Measurements from ENCODE around the gene DPPA5.
A peak's percentile ranks its signal among the peaks of the same experiment; 100 is the strongest.
"Not testable (repeated sequence)": the region's sequence is repeated elsewhere in the genome, so short reads cannot be mapped to it uniquely, and the experiment has no call there.

The DPPA5 gene

GRCh38 chr6:73364121-73364520, 10.0 kb upstream of the DPPA5 start:
- no peak for DNase-seq (ENCODE audit: low read depth)

DNA sequence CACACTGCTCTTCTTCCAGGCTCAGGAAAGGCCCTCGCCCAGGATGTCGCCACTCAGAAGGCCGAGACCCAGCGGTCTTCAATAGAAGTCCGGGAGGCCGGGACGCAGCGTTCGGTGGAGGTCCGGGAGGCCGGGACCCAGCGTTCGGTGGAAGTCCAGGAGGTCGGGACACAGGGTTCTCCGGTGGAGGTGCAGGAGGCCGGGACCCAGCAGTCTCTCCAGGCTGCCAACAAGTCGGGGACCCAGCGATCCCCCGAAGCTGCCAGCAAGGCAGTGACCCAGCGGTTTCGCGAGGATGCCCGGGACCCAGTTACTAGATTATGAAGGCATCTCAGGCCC, 9.4 kb upstream of the DPPA5 start:
- DNase-seq (ENCODE audit: low read depth): no peak

- DNase-seq (ENCODE audit: low read depth): no peak
Measured at GRCh38 chr6:73362869-73363536, 8.9 kb upstream of the DPPA5 start.

GRCh38 chr6:73362358-73362757, 8.3 kb upstream of the DPPA5 start, which contains the start of gene KHDC3L:
TSS of gene KHDC3L (plus strand) at chr6:73362658. CDS start at chr6:73362730, 72 bp downstream.
- DNase-seq (ENCODE audit: low read depth): no peak

DNA sequence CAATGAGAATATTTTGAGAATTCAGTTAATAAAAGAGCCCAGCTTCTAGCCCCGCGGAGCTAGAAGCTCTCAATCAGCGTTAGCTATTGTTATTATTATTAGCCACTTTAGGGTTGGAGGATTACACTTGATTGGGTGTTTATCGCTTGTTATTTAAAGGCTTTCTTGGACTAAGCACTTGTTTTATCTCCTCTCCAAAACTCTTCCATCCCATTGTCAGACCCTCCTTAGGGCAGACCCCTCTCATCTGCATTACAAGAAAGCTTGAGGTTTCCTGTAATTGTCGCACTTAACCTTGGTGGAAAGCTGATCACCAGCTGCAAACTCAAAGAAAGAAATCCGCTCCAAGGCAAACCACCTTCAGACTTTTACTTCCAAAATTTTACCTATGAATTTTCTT, 4.8 kb downstream of the DPPA5 start:
- DNase-seq (ENCODE audit: low read depth): no peak

DNA sequence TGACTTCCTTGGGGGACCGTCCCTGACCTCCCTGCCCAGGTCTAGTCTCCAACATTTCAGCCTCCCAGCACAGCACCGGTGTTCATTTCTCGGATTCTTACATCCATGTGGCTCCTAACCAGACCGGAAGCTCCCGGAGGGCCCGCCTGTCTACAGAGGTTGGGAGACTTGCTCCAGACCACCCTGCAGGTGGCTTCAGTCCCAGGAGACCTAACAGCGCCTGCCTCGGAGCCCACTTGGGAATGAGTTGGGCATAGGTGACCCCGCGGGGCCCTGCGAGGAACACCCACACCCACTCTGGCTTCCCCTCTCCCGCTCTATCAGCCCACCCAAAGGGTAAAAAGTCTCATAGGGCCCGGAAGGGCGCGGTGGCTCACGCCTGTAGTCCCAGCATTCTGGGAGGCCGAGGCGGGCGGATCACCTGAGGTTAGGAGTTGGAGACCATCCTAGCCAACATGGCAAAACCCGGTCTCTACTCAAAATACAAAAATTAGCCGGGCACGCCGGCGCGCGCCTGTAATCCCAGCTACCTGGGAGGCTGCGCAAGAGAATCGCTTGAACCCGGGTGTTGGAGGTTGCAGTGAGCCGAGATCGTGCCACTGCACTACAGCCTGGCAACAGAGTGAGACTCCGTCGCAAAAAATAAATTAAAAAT, 5.4 kb downstream of the DPPA5 start:
- no peak for DNase-seq (ENCODE audit: low read depth)

DNA sequence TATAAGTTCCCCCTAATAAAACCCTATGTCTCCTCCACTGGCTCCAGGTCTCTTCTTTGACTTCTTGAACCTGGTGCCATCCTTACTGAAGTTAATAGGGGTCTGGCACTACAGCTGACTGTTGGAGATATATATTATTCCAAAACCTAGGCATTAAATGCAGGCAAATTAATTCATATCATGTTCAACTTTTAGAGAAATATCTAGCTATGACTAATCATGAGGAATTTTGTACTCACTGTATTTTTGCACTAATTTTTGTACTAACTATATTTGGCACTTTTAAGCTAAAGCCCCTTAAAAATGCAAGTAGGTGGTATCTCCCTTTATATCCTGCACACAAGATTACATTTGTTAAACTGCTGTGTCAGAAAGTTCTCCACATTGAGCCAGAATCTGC, 10.9 kb downstream of the DPPA5 start:
- no peak for DNase-seq (ENCODE audit: low read depth)

- DNase-seq (ENCODE audit: low read depth): no peak
Measured at GRCh38 chr6:73342174-73342573, 11.9 kb downstream of the DPPA5 start.

- DNase-seq (ENCODE audit: low read depth): no peak
Measured at GRCh38 chr6:73341335-73341734, 12.7 kb downstream of the DPPA5 start.

DNA sequence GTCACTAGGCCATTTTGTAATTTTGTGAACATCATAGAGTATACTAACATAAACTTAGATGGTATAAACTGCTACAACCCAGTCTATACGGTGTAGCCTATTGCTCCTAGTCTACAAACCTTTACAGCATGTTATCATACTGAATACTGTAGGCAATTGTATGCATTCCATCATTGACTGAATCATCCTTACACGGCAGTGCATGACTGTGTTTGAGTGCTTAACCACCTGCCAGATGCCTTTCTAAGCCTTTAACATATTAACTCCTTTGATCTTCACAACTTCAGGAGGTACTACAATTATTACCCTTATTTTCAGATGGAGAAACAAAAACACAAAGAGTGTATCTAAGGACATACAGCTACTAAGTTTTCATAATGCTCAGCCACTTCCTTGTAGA, 14.0 kb downstream of the DPPA5 start:
- peak; percentile 38 for DNase-seq (ENCODE audit: low read depth)

GRCh38 chr6:73339340-73339739, 14.7 kb downstream of the DPPA5 start:
- DNase-seq (ENCODE audit: low read depth): no peak

DNA sequence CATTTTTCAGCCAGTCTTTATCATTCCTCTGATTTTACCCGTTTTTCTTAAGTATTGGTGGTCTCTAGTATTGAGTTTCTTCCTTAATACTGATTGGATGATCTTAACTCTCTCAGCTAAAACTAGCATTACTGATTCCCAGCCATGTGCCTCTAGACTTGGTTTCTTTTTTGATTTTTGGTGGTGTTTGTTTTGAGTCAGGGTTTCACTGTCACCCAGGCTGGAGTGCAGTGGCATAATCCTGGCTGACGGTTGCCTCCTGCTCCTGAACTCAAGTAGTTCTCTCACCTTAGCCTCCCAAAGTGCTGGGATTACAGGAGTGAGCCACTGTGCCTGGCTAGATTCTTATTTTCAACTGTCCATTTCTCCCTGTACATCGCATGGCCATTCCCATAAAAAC, 24.9 kb downstream of the DPPA5 start:
- no peak for DNase-seq (ENCODE audit: low read depth)

GRCh38 chr6:73328790-73329189, 25.3 kb downstream of the DPPA5 start:
- DNase-seq (ENCODE audit: low read depth): no peak

- DNase-seq (ENCODE audit: low read depth): no peak
Measured at GRCh38 chr6:73325656-73326055, 28.4 kb downstream of the DPPA5 start.

DNA sequence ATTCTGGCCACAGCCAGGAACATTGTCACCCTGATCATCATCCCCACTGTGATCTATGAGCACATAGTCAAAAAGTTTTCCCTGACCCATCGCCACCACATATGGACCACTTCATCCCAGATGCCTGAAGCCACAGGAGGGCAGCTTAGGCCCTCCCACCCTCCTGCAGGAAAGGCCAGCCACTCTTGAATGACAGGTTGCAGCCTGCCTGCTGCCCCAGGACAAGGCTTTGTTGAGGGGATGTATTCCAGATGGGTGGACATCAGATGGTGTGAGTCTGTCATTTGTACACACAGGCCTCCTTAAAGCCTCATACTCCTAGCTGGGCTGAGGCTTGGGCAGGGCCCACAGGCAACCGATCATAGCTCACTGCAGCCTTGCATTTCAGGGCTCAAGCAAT, 30.8 kb downstream of the DPPA5 start:
- DNase-seq (ENCODE audit: low read depth): no peak

DNA sequence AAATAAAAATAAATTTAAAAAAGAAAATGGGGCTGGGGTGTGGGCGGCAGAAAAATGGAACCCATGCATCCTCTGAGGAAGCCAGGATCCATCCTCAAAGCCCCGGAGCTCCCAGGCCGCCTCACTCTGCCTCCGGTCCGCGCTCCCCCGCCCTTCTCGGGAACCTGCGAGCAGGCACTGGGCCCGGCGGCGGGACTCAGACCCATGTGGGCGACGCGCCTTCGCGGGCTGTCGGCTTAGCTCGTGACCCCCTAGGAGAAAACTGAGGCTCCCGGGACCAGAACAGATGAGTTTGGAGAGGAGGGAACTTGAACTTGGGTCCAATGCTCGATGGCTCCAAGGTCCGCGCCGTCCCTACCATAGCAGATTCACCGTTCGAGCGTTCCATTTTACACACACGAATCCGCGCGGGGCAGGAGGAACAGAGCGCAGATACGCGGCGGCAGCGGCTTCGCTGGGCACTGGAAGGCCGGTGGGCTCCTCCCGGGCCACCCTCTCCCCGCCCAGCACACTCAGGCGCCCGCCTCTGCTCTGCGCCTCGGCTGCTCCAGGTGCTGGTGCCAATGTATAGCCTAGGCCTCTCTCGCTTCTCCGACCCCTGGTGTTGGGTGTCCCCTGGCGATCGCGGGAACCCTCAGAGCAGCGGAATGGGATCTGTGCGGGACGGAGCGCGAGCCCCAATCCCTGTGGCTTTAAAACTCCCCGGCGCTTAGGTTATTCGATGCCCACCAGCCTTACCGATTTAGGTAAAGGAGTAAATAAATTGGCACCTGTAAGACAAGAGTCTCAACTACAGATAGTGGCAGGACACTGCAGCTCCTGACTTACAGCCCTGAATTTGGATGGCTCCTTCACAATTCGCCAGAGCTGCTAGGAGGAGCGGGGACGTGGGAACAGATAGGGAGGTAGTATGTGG, 39.2 kb downstream of the DPPA5 start:
- no peak for DNase-seq (ENCODE audit: low read depth)

GRCh38 chr6:73310503-73310845, 43.6 kb downstream of the DPPA5 start:
- DNase-seq (ENCODE audit: low read depth): not testable (repeated sequence)

DNA sequence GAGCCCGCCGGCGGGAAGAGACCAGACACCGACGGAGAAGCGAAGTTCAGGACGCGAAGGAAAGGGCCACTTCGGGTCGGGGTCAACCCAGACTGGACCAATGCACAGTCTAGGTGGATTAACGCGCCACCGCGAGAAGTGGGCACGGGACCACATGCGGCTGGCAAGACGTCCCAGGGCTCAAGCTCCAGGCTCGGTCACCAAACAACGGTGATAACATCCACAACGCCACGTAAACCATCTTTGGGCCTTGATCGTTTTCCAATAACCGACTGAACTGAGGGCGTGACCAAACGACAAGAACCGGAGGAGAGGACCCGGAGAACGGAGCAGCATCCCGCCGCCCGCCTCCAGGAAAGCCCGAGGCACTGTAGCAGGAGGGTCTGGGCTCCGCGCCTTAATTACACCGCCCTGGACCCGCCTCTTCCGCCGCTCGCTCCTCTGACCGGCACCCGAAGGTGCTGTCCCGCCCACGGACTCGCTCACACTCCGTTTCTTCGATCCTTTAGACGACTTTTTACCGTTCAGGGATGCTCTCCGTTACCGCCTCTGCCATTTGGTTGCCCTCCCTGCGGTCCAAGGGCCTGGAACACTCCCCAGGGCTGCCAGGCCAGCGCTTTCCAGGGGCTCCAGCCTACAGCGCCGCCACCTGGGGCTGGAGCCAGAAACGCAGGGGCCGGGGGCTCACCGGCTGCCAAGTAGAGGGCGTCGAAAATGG, 44.1 kb downstream of the DPPA5 start:
- DNase-seq (ENCODE audit: low read depth): peak; percentile 46

- DNase-seq (ENCODE audit: low read depth): no peak
Measured at GRCh38 chr6:73309535-73309784, 44.6 kb downstream of the DPPA5 start.

GRCh38 chr6:73308712-73309534, 45.2 kb downstream of the DPPA5 start:
- peak; percentile 54 for DNase-seq (ENCODE audit: low read depth)

DNA sequence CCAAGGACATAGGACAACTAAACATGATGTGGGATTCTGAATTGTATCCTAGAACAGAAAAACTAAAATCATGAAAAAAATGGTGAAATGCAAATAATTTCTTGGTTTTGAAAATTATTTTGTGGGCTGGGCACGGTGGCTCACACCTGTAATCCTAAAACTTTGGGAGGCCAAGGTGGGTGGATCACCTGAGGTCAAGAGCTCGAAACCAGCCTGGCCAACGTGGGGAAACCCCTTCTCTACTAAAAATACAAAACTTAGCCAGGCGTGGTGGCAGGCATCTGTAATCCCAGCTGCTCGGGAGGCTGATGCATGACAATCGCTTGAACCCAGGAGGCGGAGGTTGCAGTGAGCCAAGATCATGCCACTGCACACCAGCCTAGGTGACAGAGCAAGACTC, 50.3 kb downstream of the DPPA5 start:
- not testable (repeated sequence) for DNase-seq (ENCODE audit: low read depth)

Measured in amniotic epithelial cell (primary cell).